Prostate gland (tissue), 2 donors: ENCODE results near the gene GLG1.
A peak's percentile ranks its signal among the peaks of the same experiment; 100 is the strongest.

Experiments
- POLR2A ChIP-seq: fragments of 450-650 bp; IDR thresholded peaks from one replicate; pipeline ENCODE4 v1.6.1; 2016; ENCODE audit warnings: antibody characterized with exemption, mild to moderate bottlenecking
- POLR2AphosphoS5 ChIP-seq: sonication (generic); formaldehyde crosslinking; IDR thresholded peaks from one replicate; pipeline ENCODE4 v1.6.1; 2017; ENCODE audit warnings: antibody characterized with exemption
- TF ChIP-seq, protein P1 (sequence below), 4 experiments: fragments of 200-600 bp in 2 of 4; fragments of 450-650 bp in 2 of 4; sonication (generic) in 2 of 4; IDR thresholded peaks; 1 replicate in 3 of 4; 2 replicates in 1 of 4; pipeline ENCODE4 v1.5.1; 2016 to 2019; ENCODE audit warnings: antibody characterized with exemption in 4 of 4, mild to moderate bottlenecking in 2 of 4, moderate library complexity in 2 of 4

DNA sequence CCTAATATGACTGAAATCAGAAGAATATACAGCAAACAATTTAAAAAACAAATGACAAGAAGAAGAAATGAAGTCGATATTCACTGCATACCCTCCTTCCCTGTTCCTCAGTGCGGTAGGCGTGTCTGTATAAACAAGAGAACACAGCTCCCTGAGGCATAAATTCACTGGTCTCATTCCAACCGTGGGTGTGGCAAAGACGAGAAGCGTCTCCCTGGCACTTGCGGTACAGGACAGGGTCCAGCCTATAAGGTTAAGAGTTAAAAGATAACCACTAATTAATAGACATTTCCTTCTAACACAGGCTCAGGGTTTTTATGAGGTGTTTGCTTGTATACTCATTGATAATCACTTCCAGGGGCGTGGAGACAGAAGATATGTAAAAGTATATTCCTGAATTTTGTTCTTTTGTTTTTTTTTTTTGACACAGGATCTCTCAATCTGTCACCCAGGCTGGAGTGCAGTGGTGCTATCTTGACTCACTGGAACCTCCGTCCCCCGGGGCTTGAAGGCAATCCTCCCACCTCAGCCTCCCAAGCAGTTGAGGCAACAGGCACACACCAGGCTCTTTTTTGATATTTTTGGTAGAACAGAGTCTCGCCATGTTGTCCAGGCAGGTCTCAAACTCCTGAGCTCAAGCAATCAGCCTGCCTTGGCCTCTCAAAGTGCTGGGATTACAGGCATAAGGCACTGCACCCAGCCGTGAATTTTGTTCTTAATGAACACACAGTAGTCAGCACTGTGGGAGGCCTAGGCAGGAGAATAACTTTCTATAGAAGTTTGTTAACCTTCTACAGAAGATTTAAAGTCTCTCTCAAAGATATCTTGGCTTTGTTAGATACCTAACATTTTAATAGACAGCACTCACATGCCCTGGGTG lies 126.5 kb downstream of the GLG1 start:
- TF ChIP-seq, protein P1, sequence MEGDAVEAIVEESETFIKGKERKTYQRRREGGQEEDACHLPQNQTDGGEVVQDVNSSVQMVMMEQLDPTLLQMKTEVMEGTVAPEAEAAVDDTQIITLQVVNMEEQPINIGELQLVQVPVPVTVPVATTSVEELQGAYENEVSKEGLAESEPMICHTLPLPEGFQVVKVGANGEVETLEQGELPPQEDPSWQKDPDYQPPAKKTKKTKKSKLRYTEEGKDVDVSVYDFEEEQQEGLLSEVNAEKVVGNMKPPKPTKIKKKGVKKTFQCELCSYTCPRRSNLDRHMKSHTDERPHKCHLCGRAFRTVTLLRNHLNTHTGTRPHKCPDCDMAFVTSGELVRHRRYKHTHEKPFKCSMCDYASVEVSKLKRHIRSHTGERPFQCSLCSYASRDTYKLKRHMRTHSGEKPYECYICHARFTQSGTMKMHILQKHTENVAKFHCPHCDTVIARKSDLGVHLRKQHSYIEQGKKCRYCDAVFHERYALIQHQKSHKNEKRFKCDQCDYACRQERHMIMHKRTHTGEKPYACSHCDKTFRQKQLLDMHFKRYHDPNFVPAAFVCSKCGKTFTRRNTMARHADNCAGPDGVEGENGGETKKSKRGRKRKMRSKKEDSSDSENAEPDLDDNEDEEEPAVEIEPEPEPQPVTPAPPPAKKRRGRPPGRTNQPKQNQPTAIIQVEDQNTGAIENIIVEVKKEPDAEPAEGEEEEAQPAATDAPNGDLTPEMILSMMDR (IDR thresholded peaks at IDR 0.05): no peak
- TF ChIP-seq POLR2AphosphoS5 (peak; percentile 68), POLR2A (no peak)
